ENCODE results near the gene DAPK1. TPM values are rescaled to one million over a fixed set of nuclear protein-coding genes. Genes with fewer than 3 reads are reported as not detected.

DAPK1 gene
- total RNA-seq, 4 donors from 2014 or later, result 5.4 to 13.4 (median 9.8) TPM

DNA sequence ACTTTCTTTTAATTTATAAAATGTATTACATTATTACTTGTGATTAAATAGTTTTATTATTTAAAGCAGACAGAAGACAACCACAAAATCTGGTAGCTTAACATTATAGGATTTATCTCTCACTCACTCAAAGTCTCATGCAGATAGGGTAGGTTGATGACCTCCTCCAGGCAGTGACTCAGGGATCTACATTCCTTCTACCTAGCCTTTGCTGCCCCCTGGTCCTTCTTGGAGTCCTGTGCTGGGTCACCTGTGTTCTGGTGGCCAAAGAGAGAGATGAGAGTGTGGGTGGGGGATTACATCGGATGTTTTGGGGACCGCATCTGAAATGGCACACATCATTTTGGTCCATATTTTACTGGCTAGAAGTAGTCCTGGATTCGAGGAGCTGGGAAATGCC, 132.6 kb downstream of the DAPK1 start:
- H3K27ac ChIP-seq, result no peak overlapping the region
- TF ChIP-seq, protein P1, sequence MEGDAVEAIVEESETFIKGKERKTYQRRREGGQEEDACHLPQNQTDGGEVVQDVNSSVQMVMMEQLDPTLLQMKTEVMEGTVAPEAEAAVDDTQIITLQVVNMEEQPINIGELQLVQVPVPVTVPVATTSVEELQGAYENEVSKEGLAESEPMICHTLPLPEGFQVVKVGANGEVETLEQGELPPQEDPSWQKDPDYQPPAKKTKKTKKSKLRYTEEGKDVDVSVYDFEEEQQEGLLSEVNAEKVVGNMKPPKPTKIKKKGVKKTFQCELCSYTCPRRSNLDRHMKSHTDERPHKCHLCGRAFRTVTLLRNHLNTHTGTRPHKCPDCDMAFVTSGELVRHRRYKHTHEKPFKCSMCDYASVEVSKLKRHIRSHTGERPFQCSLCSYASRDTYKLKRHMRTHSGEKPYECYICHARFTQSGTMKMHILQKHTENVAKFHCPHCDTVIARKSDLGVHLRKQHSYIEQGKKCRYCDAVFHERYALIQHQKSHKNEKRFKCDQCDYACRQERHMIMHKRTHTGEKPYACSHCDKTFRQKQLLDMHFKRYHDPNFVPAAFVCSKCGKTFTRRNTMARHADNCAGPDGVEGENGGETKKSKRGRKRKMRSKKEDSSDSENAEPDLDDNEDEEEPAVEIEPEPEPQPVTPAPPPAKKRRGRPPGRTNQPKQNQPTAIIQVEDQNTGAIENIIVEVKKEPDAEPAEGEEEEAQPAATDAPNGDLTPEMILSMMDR (IDR thresholded peaks at IDR 0.05), result no peak
- TF ChIP-seq EP300 (IDR thresholded peaks at IDR 0.05) (no peak), POLR2AphosphoS5 (IDR thresholded peaks at IDR 0.05) (no peak), POLR2A (IDR thresholded peaks at IDR 0.05) (no peak)
- no peaks in the 10 kb centered on the region for H3K9me3 ChIP-seq
- H3K4me1 ChIP-seq, result no peaks in the 10 kb centered on the region
- WGBS, result 98% methylated on average over 3 of the region's 3 CpGs
- no peaks in the 10 kb centered on the region for H3K27me3 ChIP-seq
- no peaks in the 10 kb centered on the region for H3K36me3 ChIP-seq
- no peak overlapping the region for H3K4me3 ChIP-seq
- no peak for DNase-seq (ENCODE audit: low spot score in 2 of 2)

DNA sequence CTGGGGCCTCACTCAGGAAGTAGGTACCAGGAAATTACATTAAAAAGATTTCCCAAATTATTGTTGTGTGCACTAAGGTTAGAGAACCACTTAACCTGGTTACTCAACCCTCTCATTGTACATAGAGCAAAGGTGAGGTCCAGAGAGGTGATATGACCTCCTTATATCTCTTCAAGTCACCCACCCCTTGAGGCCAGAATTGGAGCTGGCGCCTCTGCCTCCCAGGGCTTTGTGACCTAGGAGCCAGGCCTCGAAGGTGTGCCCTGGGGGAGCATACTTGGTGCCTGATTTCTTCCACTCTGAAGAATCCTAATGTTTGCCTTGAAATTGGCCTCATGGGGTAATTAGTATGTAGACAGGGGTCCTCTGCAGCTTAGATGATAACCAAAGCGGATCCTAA, 133.2 kb downstream of the DAPK1 start:
- DNase-seq (ENCODE audit: low spot score in 2 of 2), result no peak
- 90% methylated on average over 3 of the region's 3 CpGs for WGBS
- H3K4me1 ChIP-seq, result no peaks in the 10 kb centered on the region

DNA sequence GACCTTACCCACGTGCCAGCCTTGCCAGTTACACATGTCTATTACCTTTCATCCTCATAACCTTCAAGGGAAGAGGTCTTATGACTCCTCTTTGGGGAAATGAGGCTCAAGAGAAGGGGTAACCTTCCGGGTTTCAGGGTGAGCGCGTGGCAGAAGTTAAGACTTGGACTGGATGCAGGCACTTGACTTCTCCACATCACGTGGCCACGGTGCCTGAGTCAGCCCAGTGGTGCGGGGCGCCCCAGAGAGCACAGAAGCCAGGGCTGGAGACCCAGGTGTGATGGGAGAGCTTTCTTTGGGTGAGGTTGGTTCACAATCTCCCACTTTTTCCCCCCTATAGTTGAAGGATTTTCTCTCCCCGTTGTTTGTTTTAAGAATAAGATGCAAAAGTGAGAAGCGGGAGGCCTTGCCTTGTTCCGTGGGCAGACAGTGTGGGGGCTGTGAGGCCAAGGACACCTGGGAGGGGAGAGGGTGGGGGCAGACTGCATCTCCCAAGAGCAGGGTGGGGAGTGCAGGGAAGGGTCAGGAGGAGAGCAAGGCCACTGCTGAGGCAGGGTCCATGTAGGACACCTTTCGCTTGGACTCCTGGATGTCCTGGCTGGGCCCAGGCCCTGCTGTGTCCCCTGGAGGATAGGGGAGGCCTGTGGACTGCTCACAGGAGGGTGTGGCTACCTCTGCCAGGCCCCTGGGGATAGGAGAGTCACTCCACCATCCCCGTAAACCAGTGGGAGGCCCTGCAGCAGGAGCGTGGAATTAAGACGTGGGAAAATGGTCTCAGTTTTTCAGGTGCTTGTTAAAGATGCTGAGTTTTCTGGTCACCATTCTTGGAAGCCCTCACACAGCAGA, 138.2 kb downstream of the DAPK1 start:
- no peaks in the 10 kb centered on the region for H3K9me3 ChIP-seq
- peaks cover under 1% of the 10 kb centered on the region for H3K36me3 ChIP-seq
- H3K27me3 ChIP-seq, result no peaks in the 10 kb centered on the region
- no peak for DNase-seq (ENCODE audit: low spot score in 2 of 2)
- no peak overlapping the region for H3K4me3 ChIP-seq
- 92% methylated on average over 13 of the region's 15 CpGs for WGBS
- H3K27ac ChIP-seq, result no peak overlapping the region
- TF ChIP-seq, protein P1 (IDR thresholded peaks at IDR 0.05), result no peak
- TF ChIP-seq EP300 (IDR thresholded peaks at IDR 0.05) (no peak), POLR2AphosphoS5 (IDR thresholded peaks at IDR 0.05) (no peak), POLR2A (IDR thresholded peaks at IDR 0.05) (no peak)
- no peaks in the 10 kb centered on the region for H3K4me1 ChIP-seq

More for the DNA sequence above, 133.2 kb downstream of the DAPK1 start:
- TF ChIP-seq, protein P1 (IDR thresholded peaks at IDR 0.05), result no peak
- TF ChIP-seq POLR2A (IDR thresholded peaks at IDR 0.05), result no peak
- TF ChIP-seq POLR2AphosphoS5 (IDR thresholded peaks at IDR 0.05), result no peak
- TF ChIP-seq EP300 (IDR thresholded peaks at IDR 0.05), result no peak
- no peak overlapping the region for H3K4me3 ChIP-seq
- no peaks in the 10 kb centered on the region for H3K9me3 ChIP-seq
- no peaks in the 10 kb centered on the region for H3K27me3 ChIP-seq
- H3K36me3 ChIP-seq, result no peaks in the 10 kb centered on the region
- no peak overlapping the region for H3K27ac ChIP-seq

DNA sequence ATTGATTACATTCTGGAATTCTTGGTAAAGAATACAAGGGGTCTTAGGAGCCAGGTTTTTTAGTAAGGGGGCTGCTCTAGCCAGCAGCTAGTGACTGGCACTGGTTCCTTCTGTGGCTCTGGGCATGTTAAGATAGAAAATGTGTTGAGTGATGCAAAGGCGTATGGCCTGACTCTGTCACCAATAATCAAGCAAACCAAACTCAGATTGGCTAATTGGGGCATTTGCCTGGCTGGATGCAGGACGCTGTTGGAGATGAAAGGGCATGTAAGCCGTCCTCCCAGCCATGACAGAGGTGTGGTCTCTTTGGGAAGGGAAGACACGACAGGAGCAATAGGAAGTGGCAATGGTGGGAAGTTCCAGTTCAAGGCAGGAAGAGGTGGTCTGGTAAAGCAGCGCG, 140.6 kb downstream of the DAPK1 start:
- Histone ChIP-seq H3K4me1 (no peaks in the 10 kb centered on the region), H3K4me3 (no peak overlapping the region), H3K27ac (no peak overlapping the region), H3K36me3 (peaks cover 11% of the 10 kb centered on the region), H3K27me3 (no peaks in the 10 kb centered on the region), H3K9me3 (no peaks in the 10 kb centered on the region)
- DNase-seq (ENCODE audit: low spot score in 2 of 2), result no peak
- WGBS, result 92% methylated on average over 6 of the region's 6 CpGs
- TF ChIP-seq EP300 (IDR thresholded peaks at IDR 0.05) (no peak), POLR2AphosphoS5 (IDR thresholded peaks at IDR 0.05) (no peak), POLR2A (IDR thresholded peaks at IDR 0.05) (no peak)
- TF ChIP-seq, protein P1 (IDR thresholded peaks at IDR 0.05), result no peak

DNA sequence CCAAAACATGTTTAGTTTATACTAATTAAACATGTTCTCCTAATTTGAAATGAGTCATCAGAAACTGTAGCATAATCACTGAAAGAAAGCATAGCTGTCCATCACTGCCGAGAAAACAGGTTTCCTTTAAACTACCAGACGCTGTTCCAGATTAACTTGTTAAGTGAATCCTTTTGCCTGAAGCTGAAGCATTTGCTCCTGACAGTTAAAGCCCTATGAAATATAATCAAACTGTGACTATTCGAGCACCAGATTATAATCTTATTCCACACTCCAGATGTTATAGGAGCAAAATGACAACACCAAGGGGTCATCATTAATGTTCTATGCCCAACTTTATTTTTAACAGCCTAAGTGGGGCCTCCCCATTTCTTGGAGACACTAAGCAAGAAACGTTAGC, 142.3 kb downstream of the DAPK1 start:
- no peak overlapping the region for H3K4me3 ChIP-seq
- H3K27ac ChIP-seq, result no peak overlapping the region
- no peak for TF ChIP-seq POLR2AphosphoS5 (IDR thresholded peaks at IDR 0.05)
- no peak for TF ChIP-seq POLR2A (IDR thresholded peaks at IDR 0.05)
- no peak for TF ChIP-seq EP300 (IDR thresholded peaks at IDR 0.05)
- TF ChIP-seq, protein P1 (IDR thresholded peaks at IDR 0.05), result no peak
- H3K9me3 ChIP-seq, result no peaks in the 10 kb centered on the region
- peaks cover 11% of the 10 kb centered on the region for H3K36me3 ChIP-seq
- H3K27me3 ChIP-seq, result no peaks in the 10 kb centered on the region
- no peak for DNase-seq (ENCODE audit: low spot score in 2 of 2)
- H3K4me1 ChIP-seq, result no peaks in the 10 kb centered on the region
- 47% methylated on average over 4 of the region's 4 CpGs for WGBS

All from suprapubic skin (tissue), 4 donors.